Keratinocyte (primary cell): ENCODE measurements around the gene ERVH48-1. TPM values are rescaled to one million over a fixed set of nuclear protein-coding genes. Genes with fewer than 3 reads are reported as not detected.
"Not testable (repeated sequence)": the region's sequence is repeated elsewhere in the genome, so short reads cannot be mapped to it uniquely, and the experiment has no call there.

Experiments used
- DNase-seq: peaks from one replicate; pipeline ENCODE4 v3.0.0-alpha.2; 2011; ENCODE audit warnings: low read depth, missing footprints, low spot score
- FAIRE-seq: peaks from 2 replicates; lab custom pipeline; 2011; peaks lifted over from hg19 to GRCh38; lab: Jason Lieb, UNC
- H2AFZ ChIP-seq: 2 replicates; pipeline ENCODE4 v1.6.0; 2012; ENCODE audit warnings: low read length, control low read depth, inconsistent platforms; ENCODE audit not compliant: control insufficient read depth
- H3K27ac ChIP-seq: 2 replicates; pipeline ENCODE4 v1.5.1; 2011; ENCODE audit warnings: low read length; ENCODE audit not compliant: control insufficient read depth, insufficient read depth
- H3K27me3 ChIP-seq: 3 replicates; pipeline ENCODE4 v1.6.0; 2011; ENCODE audit warnings: low read length; ENCODE audit not compliant: control insufficient read depth, insufficient read depth; ENCODE audit errors: extremely low read depth
- H3K36me3 ChIP-seq, 2 experiments: 2 replicates in 1 of 2; 3 replicates in 1 of 2; pipeline ENCODE4 v1.5.1; 2011; ENCODE audit warnings: low read length in 2 of 2, mild to moderate bottlenecking in 1 of 2; ENCODE audit not compliant: control insufficient read depth in 2 of 2, insufficient read depth in 2 of 2; ENCODE audit errors: extremely low read depth in 1 of 2
- H3K4me1 ChIP-seq: 3 replicates; pipeline ENCODE4 v1.5.1; 2011; ENCODE audit warnings: low read length; ENCODE audit not compliant: control insufficient read depth, insufficient read depth; ENCODE audit errors: extremely low read depth
- H3K4me2 ChIP-seq: 3 replicates; pipeline ENCODE4 v1.6.0; 2011; ENCODE audit warnings: low read depth, low read length; ENCODE audit not compliant: control insufficient read depth, insufficient read depth; ENCODE audit errors: extremely low read depth
- H3K4me3 ChIP-seq, 3 experiments: fragments of 200-600 bp in 1 of 3; sonication (generic) in 1 of 3; 2 replicates in 2 of 3; 3 replicates in 1 of 3; pipeline ENCODE4 v1.5.1; 2011 to 2016; ENCODE audit warnings: low read length in 3 of 3, mild to moderate bottlenecking in 3 of 3, control low read depth in 2 of 3, inconsistent platforms in 1 of 3, low read depth in 1 of 3, mixed read lengths in 1 of 3, mixed run types in 1 of 3, moderate library complexity in 1 of 3; ENCODE audit not compliant: control insufficient read depth in 2 of 3, insufficient read depth in 2 of 3; ENCODE audit errors: extremely low read depth in 1 of 3
- H3K79me2 ChIP-seq: 2 replicates; pipeline ENCODE4 v1.6.0; 2012; ENCODE audit warnings: low read length; ENCODE audit not compliant: control insufficient read depth, insufficient read depth
- H3K9ac ChIP-seq: 3 replicates; pipeline ENCODE4 v1.6.0; 2011; ENCODE audit warnings: low read length; ENCODE audit not compliant: control insufficient read depth, insufficient read depth; ENCODE audit errors: extremely low read depth
- H3K9me1 ChIP-seq: 3 replicates; pipeline ENCODE4 v1.6.0; 2011; ENCODE audit warnings: low read length; ENCODE audit not compliant: control insufficient read depth, insufficient read depth; ENCODE audit errors: extremely low read depth
- H3K9me3 ChIP-seq: 2 replicates; pipeline ENCODE4 v1.5.1; 2012; ENCODE audit warnings: low read depth, low read length; ENCODE audit not compliant: control insufficient read depth
- H4K20me1 ChIP-seq: 3 replicates; pipeline ENCODE4 v1.6.0; 2011; ENCODE audit warnings: low read length; ENCODE audit not compliant: control insufficient read depth, insufficient read depth; ENCODE audit errors: extremely low read depth
- EZH2 ChIP-seq: IDR thresholded peaks from one replicate; pipeline ENCODE4 v1.6.1; 2012; ENCODE audit warnings: inconsistent platforms, mild to moderate bottlenecking, low read length, moderate library complexity
- dilution Hi-C: fragments of 300-500 bp; cut with MboI; formaldehyde crosslinking; loops from one replicate; pipeline ENCODE4 v1.7.0; 2020; ENCODE audit warnings: low sequenced_read_pairs; ENCODE audit not compliant: extremely low pct_ligation_motif_present
- polyA plus RNA-seq, 5 experiments: library from polyadenylated mRNA; depleted of rRNA in 3 of 5; stranded (reverse) in 3 of 5; stranded (forward) in 1 of 5; unstranded in 1 of 5; fragments of >200 nt; gene quantifications; 1 replicate in 1 of 5; 2 replicates in 3 of 5; 3 replicates in 1 of 5; pipeline versions ENCODE4 v1.2.1 to v1.2.3, GENCODE V29; 2011 to 2012; ENCODE audit warnings: missing spikeins in 2 of 5, low read depth in 1 of 5, low replicate concordance in 1 of 5
- TF ChIP-seq, protein P1 (sequence below), 3 experiments: IDR thresholded peaks in 1 of 3; conservative IDR thresholded peaks in 1 of 3; optimal IDR thresholded peaks in 1 of 3; 2 replicates in 2 of 3; 3 replicates in 1 of 3; pipeline versions ENCODE3 to v1.5.1; 2011; ENCODE audit warnings: low read length in 3 of 3, mild to moderate bottlenecking in 3 of 3, moderate library complexity in 2 of 3, control low read depth in 1 of 3, inconsistent platforms in 1 of 3; ENCODE audit not compliant: insufficient read depth in 2 of 3; ENCODE audit errors: extremely low read depth in 1 of 3

The ERVH48-1 gene
- polyA plus RNA-seq, 1 donor (not counting 4 experiments of a cell fraction or from before 2014, with no cell fraction given) = 0.03 TPM

GRCh38 chr21:42937960-42938605 lies 12.7 kb upstream of the ERVH48-1 start:
- no peaks in the 10 kb centered on the region for H4K20me1 ChIP-seq
- no peaks in the 10 kb centered on the region for H3K27me3 ChIP-seq
- H3K9me1 ChIP-seq = no peaks in the 10 kb centered on the region
- TF ChIP-seq, protein P1, sequence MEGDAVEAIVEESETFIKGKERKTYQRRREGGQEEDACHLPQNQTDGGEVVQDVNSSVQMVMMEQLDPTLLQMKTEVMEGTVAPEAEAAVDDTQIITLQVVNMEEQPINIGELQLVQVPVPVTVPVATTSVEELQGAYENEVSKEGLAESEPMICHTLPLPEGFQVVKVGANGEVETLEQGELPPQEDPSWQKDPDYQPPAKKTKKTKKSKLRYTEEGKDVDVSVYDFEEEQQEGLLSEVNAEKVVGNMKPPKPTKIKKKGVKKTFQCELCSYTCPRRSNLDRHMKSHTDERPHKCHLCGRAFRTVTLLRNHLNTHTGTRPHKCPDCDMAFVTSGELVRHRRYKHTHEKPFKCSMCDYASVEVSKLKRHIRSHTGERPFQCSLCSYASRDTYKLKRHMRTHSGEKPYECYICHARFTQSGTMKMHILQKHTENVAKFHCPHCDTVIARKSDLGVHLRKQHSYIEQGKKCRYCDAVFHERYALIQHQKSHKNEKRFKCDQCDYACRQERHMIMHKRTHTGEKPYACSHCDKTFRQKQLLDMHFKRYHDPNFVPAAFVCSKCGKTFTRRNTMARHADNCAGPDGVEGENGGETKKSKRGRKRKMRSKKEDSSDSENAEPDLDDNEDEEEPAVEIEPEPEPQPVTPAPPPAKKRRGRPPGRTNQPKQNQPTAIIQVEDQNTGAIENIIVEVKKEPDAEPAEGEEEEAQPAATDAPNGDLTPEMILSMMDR (optimal IDR thresholded peaks at IDR 0.05 in 1 of 3, IDR thresholded peaks at IDR 0.05 in 1 of 3, conservative IDR thresholded peaks at IDR 0.05 in 1 of 3; ENCODE audit: extremely low read depth in 1 of 3, insufficient read depth in 2 of 3, low read length in 3 of 3) = no peak
- no peak for TF ChIP-seq EZH2
- no peak overlapping the region for H3K27ac ChIP-seq
- peaks cover 11% of the 10 kb centered on the region for H3K4me1 ChIP-seq
- no peak overlapping the region for H3K9ac ChIP-seq
- H2AFZ ChIP-seq = no peak overlapping the region
- H3K36me3 ChIP-seq = no peaks in the 10 kb centered on the region
- dilution Hi-C loops = no loop called here
- H3K9me3 ChIP-seq = peaks cover 3% of the 10 kb centered on the region
- H3K4me3 ChIP-seq = no peak overlapping the region
- no peak overlapping the region for H3K4me2 ChIP-seq
- no peak for FAIRE-seq
- DNase-seq = no peak
- H3K79me2 ChIP-seq = no peaks in the 10 kb centered on the region

GRCh38 chr21:42937034-42937940 lies 11.9 kb upstream of the ERVH48-1 start:
- FAIRE-seq, H4K20me1 ChIP-seq, H2AFZ ChIP-seq, H3K4me2 ChIP-seq, H3K9ac ChIP-seq, H3K27me3 ChIP-seq, H3K79me2 ChIP-seq, H3K9me1 ChIP-seq, H3K36me3 ChIP-seq, dilution Hi-C loops, H3K9me3 ChIP-seq, DNase-seq, H3K4me3 ChIP-seq, H3K27ac ChIP-seq: not testable (repeated sequence)
- peaks cover 14% of the 10 kb centered on the region for H3K4me1 ChIP-seq

DNA sequence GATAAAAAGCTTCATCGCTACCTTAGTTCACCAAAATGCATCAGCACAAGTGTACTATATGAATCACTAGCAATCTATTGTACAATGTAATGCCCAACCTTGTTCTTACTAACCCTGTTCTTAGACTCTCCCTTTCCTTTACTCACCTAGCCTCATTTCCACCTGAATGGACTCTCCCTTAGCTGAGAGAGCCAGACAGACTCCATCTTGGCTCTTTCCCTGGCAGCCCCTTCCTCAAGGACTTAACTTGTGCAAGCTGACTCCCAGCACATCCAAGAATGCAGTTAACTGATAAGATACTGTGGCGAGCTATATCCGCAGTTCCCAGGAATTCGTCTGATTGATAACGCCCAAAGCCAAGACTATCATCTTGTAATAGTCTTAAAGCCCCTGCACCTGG lies 10.9 kb upstream of the ERVH48-1 start:
- not testable (repeated sequence) for H3K27ac ChIP-seq

DNA sequence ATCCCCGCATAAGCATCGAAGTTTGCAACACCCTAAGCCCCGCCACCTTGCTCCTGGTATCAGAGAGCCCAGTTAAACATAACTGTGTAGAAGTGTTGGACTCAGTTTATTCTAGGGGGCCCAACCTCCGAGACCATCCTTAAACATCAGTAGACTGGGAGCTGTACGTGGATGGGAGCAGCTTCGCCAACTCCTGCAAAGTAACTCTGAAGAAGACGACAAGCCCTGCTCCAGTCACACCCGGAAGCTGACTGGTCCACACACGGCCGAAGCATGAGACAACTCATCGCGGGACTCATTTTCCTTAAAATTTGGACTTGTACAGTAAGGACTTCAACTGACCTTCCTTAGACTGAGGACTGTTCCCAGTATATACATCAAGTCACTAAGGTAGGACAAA lies 8.5 kb upstream of the ERVH48-1 start:
- H3K4me2 ChIP-seq, H3K9me3 ChIP-seq, dilution Hi-C loops, H2AFZ ChIP-seq, H3K79me2 ChIP-seq, H3K9ac ChIP-seq, DNase-seq, H3K27ac ChIP-seq, FAIRE-seq, H3K4me1 ChIP-seq, H3K4me3 ChIP-seq, H3K36me3 ChIP-seq, H4K20me1 ChIP-seq, H3K9me1 ChIP-seq, H3K27me3 ChIP-seq: not testable (repeated sequence)

More for the DNA sequence above, 10.9 kb upstream of the ERVH48-1 start:
- H3K9me1 ChIP-seq, H3K36me3 ChIP-seq, H3K27me3 ChIP-seq, dilution Hi-C loops, DNase-seq, H3K9me3 ChIP-seq, H4K20me1 ChIP-seq, H3K4me3 ChIP-seq, H3K79me2 ChIP-seq, H2AFZ ChIP-seq, H3K4me2 ChIP-seq, FAIRE-seq, H3K9ac ChIP-seq: not testable (repeated sequence)
- H3K4me1 ChIP-seq = peaks cover 14% of the 10 kb centered on the region
